H9 (cell line): ENCODE data around the gene LIPC. TPM values are rescaled to one million over a fixed set of nuclear protein-coding genes. Genes with fewer than 3 reads are reported as not detected.

Experiments used
- DNase-seq: peaks from one replicate; pipeline ENCODE4 v3.0.0-alpha.2; 2017
- H2AFZ ChIP-seq: one replicate; pipeline ENCODE4 v1.6.1; 2013; ENCODE audit warnings: mild to moderate bottlenecking, low read length, control low read depth, moderate library complexity
- H2AK5ac ChIP-seq: 2 replicates; pipeline ENCODE4 v1.6.1; 2013; ENCODE audit warnings: low read length, control low read depth, mixed read lengths; ENCODE audit not compliant: insufficient read length
- H2BK120ac ChIP-seq: one replicate; pipeline ENCODE4 v1.6.1; 2013; ENCODE audit warnings: low read depth, mild to moderate bottlenecking, low read length, control low read depth, inconsistent platforms; ENCODE audit not compliant: poor library complexity, severe bottlenecking
- H2BK12ac ChIP-seq: 2 replicates; pipeline ENCODE4 v1.6.1; 2013; ENCODE audit warnings: low read length, control low read depth, mixed read lengths, low read depth; ENCODE audit not compliant: insufficient read length
- H2BK15ac ChIP-seq: 2 replicates; pipeline ENCODE4 v1.6.1; 2013; ENCODE audit warnings: low read depth, low read length, control low read depth
- H2BK20ac ChIP-seq: one replicate; pipeline ENCODE4 v1.6.1; 2013; ENCODE audit warnings: low read depth, mild to moderate bottlenecking, low read length, control low read depth, inconsistent platforms; ENCODE audit not compliant: poor library complexity, severe bottlenecking
- H2BK5ac ChIP-seq: 2 replicates; pipeline ENCODE4 v1.6.1; 2013; ENCODE audit warnings: low read length, control low read depth, mixed read lengths; ENCODE audit not compliant: insufficient read length
- H3K14ac ChIP-seq: 2 replicates; pipeline ENCODE4 v1.6.1; 2013; ENCODE audit warnings: low read length, control low read depth; ENCODE audit not compliant: insufficient read depth
- H3K18ac ChIP-seq: 2 replicates; pipeline ENCODE4 v1.6.1; 2013; ENCODE audit warnings: low read depth, mild to moderate bottlenecking, mixed read lengths, low read length, control low read depth; ENCODE audit not compliant: insufficient read length
- H3K23ac ChIP-seq: 2 replicates; pipeline ENCODE4 v1.6.1; 2013; ENCODE audit warnings: low read length, control low read depth, mixed read lengths, low read depth; ENCODE audit not compliant: insufficient read length
- H3K23me2 ChIP-seq: 2 replicates; pipeline ENCODE4 v1.6.1; 2013; ENCODE audit warnings: low read depth, mild to moderate bottlenecking, mixed read lengths, low read length, control low read depth; ENCODE audit not compliant: insufficient read length, poor library complexity, severe bottlenecking
- H3K27ac ChIP-seq: 2 replicates; pipeline ENCODE4 v1.5.1; 2013; ENCODE audit warnings: low read length, control low read depth, mixed read lengths, low read depth; ENCODE audit not compliant: insufficient read length
- H3K27me3 ChIP-seq: 2 replicates; pipeline ENCODE4 v1.6.1; 2013; ENCODE audit warnings: low read length, control low read depth, inconsistent platforms; ENCODE audit not compliant: insufficient read depth
- H3K4ac ChIP-seq: 2 replicates; pipeline ENCODE4 v1.6.1; 2013; ENCODE audit warnings: low read depth, mild to moderate bottlenecking, control low read depth, inconsistent platforms, low read length, moderate library complexity
- H3K4me1 ChIP-seq: 2 replicates; pipeline ENCODE4 v1.6.1; 2013; ENCODE audit warnings: low read length, control low read depth, inconsistent platforms; ENCODE audit not compliant: insufficient read depth
- H3K4me2 ChIP-seq: 2 replicates; pipeline ENCODE4 v1.6.1; 2013; ENCODE audit warnings: low read length, control low read depth, mixed read lengths; ENCODE audit not compliant: insufficient read length, insufficient read depth
- H3K56ac ChIP-seq: 2 replicates; pipeline ENCODE4 v1.6.1; 2013; ENCODE audit warnings: low read depth, mild to moderate bottlenecking, mixed read lengths, low read length, control low read depth; ENCODE audit not compliant: insufficient read length
- H3K79me1 ChIP-seq: 2 replicates; pipeline ENCODE4 v1.6.1; 2013; ENCODE audit warnings: low read depth, mild to moderate bottlenecking, moderate library complexity, low read length, control low read depth, inconsistent platforms; ENCODE audit not compliant: insufficient read depth, poor library complexity, severe bottlenecking
- H3K79me2 ChIP-seq: 2 replicates; pipeline ENCODE4 v1.6.1; 2013; ENCODE audit warnings: low read length, control low read depth, inconsistent platforms; ENCODE audit not compliant: insufficient read depth
- H3K9ac ChIP-seq: 2 replicates; pipeline ENCODE4 v1.6.1; 2013; ENCODE audit warnings: low read length, control low read depth, mixed read lengths; ENCODE audit not compliant: insufficient read length; ENCODE audit errors: extremely low read depth
- H3K9me3 ChIP-seq: one replicate; pipeline ENCODE4 v1.6.1; 2013; ENCODE audit warnings: low read depth, low read length, inconsistent platforms; ENCODE audit not compliant: control insufficient read depth
- H3T11ph ChIP-seq: one replicate; pipeline ENCODE4 v1.6.1; 2013; ENCODE audit warnings: mild to moderate bottlenecking, low read length, control low read depth, inconsistent platforms
- H4K20me1 ChIP-seq: one replicate; pipeline ENCODE4 v1.6.1; 2013; ENCODE audit not compliant: control insufficient read depth, insufficient read length, insufficient read depth
- H4K5ac ChIP-seq: 2 replicates; pipeline ENCODE4 v1.6.1; 2013; ENCODE audit warnings: low read depth, mild to moderate bottlenecking, mixed read lengths, low read length, control low read depth; ENCODE audit not compliant: insufficient read length
- H4K8ac ChIP-seq: replicated peaks from 2 replicates; pipeline ENCODE4 v1.6.1; 2013; ENCODE audit warnings: low read length, control low read depth, mixed read lengths, low read depth; ENCODE audit not compliant: insufficient read length
- H4K91ac ChIP-seq: 2 replicates; pipeline ENCODE4 v1.6.1; 2013; ENCODE audit warnings: low read depth, mild to moderate bottlenecking, moderate library complexity, mixed read lengths, low read length, control low read depth; ENCODE audit not compliant: insufficient read length
- H3K27ac Mint-ChIP-seq, 3 experiments: 2 replicates in 2 of 3; 3 replicates in 1 of 3; pipeline ENCODE4 v1.8.0; 2020 to 2021; ENCODE audit warnings: mixed read lengths in 3 of 3, mild to moderate bottlenecking in 1 of 3, moderate library complexity in 1 of 3
- H3K27me3 Mint-ChIP-seq: 2 replicates; pipeline ENCODE4 v1.8.0; 2021; ENCODE audit warnings: low read depth, mild to moderate bottlenecking, moderate library complexity, mixed read lengths
- H3K36me3 Mint-ChIP-seq, 3 experiments: 2 replicates in 2 of 3; 3 replicates in 1 of 3; pipeline ENCODE4 v1.8.0; 2020 to 2021; ENCODE audit warnings: low read depth in 3 of 3, mixed read lengths in 3 of 3; ENCODE audit not compliant: insufficient read depth in 1 of 3
- H3K4me1 Mint-ChIP-seq, 2 experiments: 2 replicates each; pipeline ENCODE4 v1.8.0; 2020; ENCODE audit warnings: mixed read lengths in 2 of 2
- H3K4me3 Mint-ChIP-seq, 2 experiments: 2 replicates in 1 of 2; 3 replicates in 1 of 2; pipeline ENCODE4 v1.8.0; 2020 to 2021; ENCODE audit warnings: mild to moderate bottlenecking in 2 of 2, mixed read lengths in 2 of 2, moderate library complexity in 1 of 2
- H3K9me3 Mint-ChIP-seq, 2 experiments: 2 replicates in 1 of 2; 3 replicates in 1 of 2; pipeline ENCODE4 v1.8.0; 2020; ENCODE audit warnings: mild to moderate bottlenecking in 2 of 2, mixed read lengths in 2 of 2, moderate library complexity in 1 of 2
- CTCF ChIP-seq: fragments of 200-600 bp; sonication (generic); conservative IDR thresholded peaks from 3 replicates; pipeline ENCODE4 v1.8.0; 2021; ENCODE audit warnings: antibody characterized with exemption, mild to moderate bottlenecking
- WGBS: extraction: QIAGEN DNeasy Blood & Tissue Kit; methylation state at CpG from one replicate; pipeline ENCODE4 v1.1.7; 2013; ENCODE audit warnings: missing lambda C conversion rate, low lambda C conversion rate, mixed read lengths; ENCODE audit not compliant: insufficient read length; ENCODE audit errors: extremely low coverage; 5-methylcytosine and 5-hydroxymethylcytosine counted together
- total RNA-seq: library from RNA; stranded (reverse); gene quantifications from 2 replicates; pipeline ENCODE4 v1.2.1, GENCODE V29; 2021

Gene LIPC
- total RNA-seq, 1 experiment from 2014 or later, result not detected

GRCh38 chr15:58445865-58446264, 14.1 kb downstream of the LIPC start:
- Histone ChIP-seq H3K23me2 (no peaks in the 10 kb centered on the region), H3K79me1 (no peaks in the 10 kb centered on the region), H2AFZ (no peak overlapping the region), H3K9ac (no peak overlapping the region), H3T11ph (no peak overlapping the region), H4K20me1 (no peaks in the 10 kb centered on the region), H3K18ac (no peak overlapping the region), H2BK5ac (no peak overlapping the region), H3K4me2 (no peak overlapping the region), H3K23ac (no peak overlapping the region), H2BK15ac (no peak overlapping the region), H4K91ac (no peak overlapping the region), H3K27ac (no peak overlapping the region), H2BK12ac (no peak overlapping the region), H3K56ac (no peak overlapping the region), H3K4ac (no peak overlapping the region), H3K14ac (no peak overlapping the region), H3K27me3 (no peaks in the 10 kb centered on the region), H3K79me2 (no peaks in the 10 kb centered on the region), H3K4me1 (no peaks in the 10 kb centered on the region; the same call in 1 of the 2 replicates), H4K5ac (no peak overlapping the region), H3K9me3 (no peaks in the 10 kb centered on the region), H2BK120ac (no peak overlapping the region), H2BK20ac (no peak overlapping the region), H2AK5ac (no peak overlapping the region), H4K8ac (no peak overlapping the region)
- WGBS, result no CpG with 5 or more reads among the region's 6 CpGs
- Mint-ChIP-seq H3K27ac (no peak overlapping the region), H3K9me3 (no peaks in the 10 kb centered on the region; a peak in 1 of 5 replicates), H3K4me1 (peaks cover 50% of the 10 kb centered on the region in 2 experiments), H3K27me3 (peaks cover 9% of the 10 kb centered on the region; the same call in 1 of the 2 replicates), H3K36me3 (no peaks in the 10 kb centered on the region; a peak in 1 of 7 replicates), H3K4me3 (no peak overlapping the region)
- DNase-seq, result no peak
- TF ChIP-seq CTCF, result no peak
